HepG2 (cell line): ENCODE data around the gene PTPN5. TPM values are rescaled to one million over a fixed set of nuclear protein-coding genes. Genes with fewer than 3 reads are reported as not detected.

Experiments used
- CAMTA2 ChIP-seq: sonication (generic); formaldehyde crosslinking; IDR thresholded peaks from 2 replicates; pipeline ENCODE4 v1.4.0; 2020; ENCODE audit warnings: mild to moderate bottlenecking, missing genetic modification reagents, borderline replicate concordance
- CBX5 ChIP-seq: sonication (generic); formaldehyde crosslinking; IDR thresholded peaks from 2 replicates; pipeline ENCODE4 v1.4.0; 2020; ENCODE audit warnings: missing genetic modification reagents, borderline replicate concordance
- EEA1 ChIP-seq: sonication (generic); formaldehyde crosslinking; IDR thresholded peaks from 2 replicates; pipeline ENCODE4 v1.5.1; 2020; ENCODE audit warnings: mild to moderate bottlenecking, missing genetic modification reagents, borderline replicate concordance
- ELF3 ChIP-seq: IDR thresholded peaks from 2 replicates; pipeline ENCODE4 v1.6.1; 2016; ENCODE audit warnings: missing genetic modification reagents, missing compliant biosample characterization
- ETV5 ChIP-seq: IDR thresholded peaks from 2 replicates; pipeline ENCODE4 v1.6.1; 2018; ENCODE audit warnings: missing biosample characterization, missing genetic modification reagents, inconsistent platforms, borderline replicate concordance
- FOXA3 ChIP-seq: IDR thresholded peaks from 2 replicates; pipeline ENCODE4 v1.6.1; 2016; ENCODE audit warnings: missing genetic modification reagents, missing compliant biosample characterization
- GABPA ChIP-seq, 2 experiments: IDR thresholded peaks; 2 replicates each; pipeline ENCODE4 v1.6.1; 2011 to 2016; ENCODE audit warnings: low read depth in 2 of 2, low read length in 1 of 2, missing biosample characterization in 1 of 2, missing genetic modification characterization in 1 of 2
- GLI4 ChIP-seq: sonication (generic); formaldehyde crosslinking; IDR thresholded peaks from 2 replicates; pipeline ENCODE4 v1.5.1; 2020; ENCODE audit warnings: missing genetic modification reagents, mild to moderate bottlenecking, moderate library complexity, borderline replicate concordance
- SAP130 ChIP-seq: IDR thresholded peaks from 2 replicates; pipeline ENCODE4 v1.6.1; 2016; ENCODE audit warnings: low read depth
- SRSF9 ChIP-seq: fragments of 200-400 bp; formaldehyde crosslinking; IDR thresholded peaks from 2 replicates; pipeline ENCODE4 v1.6.1; 2018; ENCODE audit warnings: borderline replicate concordance, mild to moderate bottlenecking, low read depth, low read length; ENCODE audit not compliant: insufficient read depth, poor library complexity, severe bottlenecking
- TEAD3 ChIP-seq: optimal IDR thresholded peaks from 2 replicates; pipeline ENCODE3; 2016; ENCODE audit warnings: borderline replicate concordance
- U2AF1 ChIP-seq: fragments of 200-400 bp; formaldehyde crosslinking; optimal IDR thresholded peaks from 2 replicates; pipeline ENCODE3; 2017; ENCODE audit warnings: mild to moderate bottlenecking, low read depth, low read length
- polyA plus RNA-seq, 8 experiments: library from polyadenylated mRNA; depleted of rRNA in 3 of 8; stranded (reverse) in 7 of 8; unstranded in 1 of 8; fragments of >200 nt; fragmentation: Illumina TruSeq in 4 of 8; extraction: Trizol in 4 of 8; gene quantifications; 2 replicates each; pipeline versions ENCODE4 v1.2.1 to v1.2.3, GENCODE V29; 2011 to 2016; ENCODE audit warnings: low read depth in 4 of 8, missing spikeins in 1 of 8, mixed read lengths in 1 of 8; ENCODE audit not compliant: insufficient read depth in 1 of 8
- total RNA-seq, 5 experiments: library from RNA; depleted of rRNA; stranded (reverse); fragments of >200 nt; fragmentation: Illumina TruSeq; extraction: Trizol; gene quantifications; 2 replicates each; pipeline ENCODE4 v1.2.3, GENCODE V29; 2016; ENCODE audit warnings: low read depth in 1 of 5
- TF ChIP-seq, protein P1 (sequence below): sonication (generic); formaldehyde crosslinking; IDR thresholded peaks from 2 replicates; pipeline ENCODE4 v1.4.0; 2020; ENCODE audit warnings: missing genetic modification reagents
- TF ChIP-seq, protein P2 (sequence below): sonication (generic); formaldehyde crosslinking; IDR thresholded peaks from 2 replicates; pipeline ENCODE4 v1.8.0; 2022; ENCODE audit warnings: missing genetic modification reagents, low read depth, mild to moderate bottlenecking, borderline replicate concordance
- TF ChIP-seq, protein P3 (sequence below): sonication (generic); formaldehyde crosslinking; IDR thresholded peaks from 2 replicates; pipeline ENCODE4 v1.5.1; 2020; ENCODE audit warnings: mild to moderate bottlenecking, missing genetic modification reagents, moderate library complexity
- TF ChIP-seq, protein P4 (sequence below): sonication (generic); formaldehyde crosslinking; IDR thresholded peaks from 2 replicates; pipeline ENCODE4 v1.8.0; 2022; ENCODE audit warnings: mild to moderate bottlenecking, missing genetic modification reagents, moderate library complexity
- TF ChIP-seq, protein P5 (sequence below): sonication (generic); formaldehyde crosslinking; IDR thresholded peaks from 2 replicates; pipeline ENCODE4 v1.5.0; 2020; ENCODE audit warnings: mild to moderate bottlenecking, missing genetic modification reagents

Gene PTPN5
- total and polyA plus RNA-seq, 2 of the 13 experiments (the other 11 are each of a cell fraction or from before 2014, with no cell fraction given) = not detected

DNA sequence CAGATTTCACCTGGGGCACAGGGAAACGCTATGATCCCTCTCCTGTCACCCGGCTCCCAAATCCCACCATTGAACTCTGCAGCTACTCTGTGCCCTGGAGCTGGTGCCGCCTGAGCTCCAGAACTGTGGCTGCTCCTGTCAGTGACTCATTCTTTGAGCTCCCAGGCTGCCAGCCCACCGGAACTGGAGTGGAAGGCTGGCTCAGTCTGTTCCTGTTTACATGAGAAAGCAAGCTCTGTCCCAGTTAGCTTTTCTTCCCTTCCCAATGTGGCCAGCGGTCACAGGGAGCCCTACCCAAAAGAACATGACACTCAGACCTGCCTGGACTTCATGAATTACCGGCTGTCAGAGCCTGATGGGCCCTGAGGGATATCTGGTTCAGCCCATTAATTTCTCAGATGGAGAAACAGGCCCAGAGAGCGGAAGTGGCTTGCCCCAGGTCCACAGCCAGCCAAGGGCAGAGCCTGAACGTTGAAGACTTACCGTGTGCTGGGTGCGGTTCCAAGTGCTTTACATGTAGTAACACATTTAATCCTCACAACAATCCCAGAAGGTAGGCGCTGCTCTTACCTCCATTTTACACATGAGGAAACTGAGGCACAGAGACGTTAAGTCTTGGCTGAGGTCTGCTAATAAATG is 41.8 kb downstream of the PTPN5 start (continued):
- TF ChIP-seq, protein P1, sequence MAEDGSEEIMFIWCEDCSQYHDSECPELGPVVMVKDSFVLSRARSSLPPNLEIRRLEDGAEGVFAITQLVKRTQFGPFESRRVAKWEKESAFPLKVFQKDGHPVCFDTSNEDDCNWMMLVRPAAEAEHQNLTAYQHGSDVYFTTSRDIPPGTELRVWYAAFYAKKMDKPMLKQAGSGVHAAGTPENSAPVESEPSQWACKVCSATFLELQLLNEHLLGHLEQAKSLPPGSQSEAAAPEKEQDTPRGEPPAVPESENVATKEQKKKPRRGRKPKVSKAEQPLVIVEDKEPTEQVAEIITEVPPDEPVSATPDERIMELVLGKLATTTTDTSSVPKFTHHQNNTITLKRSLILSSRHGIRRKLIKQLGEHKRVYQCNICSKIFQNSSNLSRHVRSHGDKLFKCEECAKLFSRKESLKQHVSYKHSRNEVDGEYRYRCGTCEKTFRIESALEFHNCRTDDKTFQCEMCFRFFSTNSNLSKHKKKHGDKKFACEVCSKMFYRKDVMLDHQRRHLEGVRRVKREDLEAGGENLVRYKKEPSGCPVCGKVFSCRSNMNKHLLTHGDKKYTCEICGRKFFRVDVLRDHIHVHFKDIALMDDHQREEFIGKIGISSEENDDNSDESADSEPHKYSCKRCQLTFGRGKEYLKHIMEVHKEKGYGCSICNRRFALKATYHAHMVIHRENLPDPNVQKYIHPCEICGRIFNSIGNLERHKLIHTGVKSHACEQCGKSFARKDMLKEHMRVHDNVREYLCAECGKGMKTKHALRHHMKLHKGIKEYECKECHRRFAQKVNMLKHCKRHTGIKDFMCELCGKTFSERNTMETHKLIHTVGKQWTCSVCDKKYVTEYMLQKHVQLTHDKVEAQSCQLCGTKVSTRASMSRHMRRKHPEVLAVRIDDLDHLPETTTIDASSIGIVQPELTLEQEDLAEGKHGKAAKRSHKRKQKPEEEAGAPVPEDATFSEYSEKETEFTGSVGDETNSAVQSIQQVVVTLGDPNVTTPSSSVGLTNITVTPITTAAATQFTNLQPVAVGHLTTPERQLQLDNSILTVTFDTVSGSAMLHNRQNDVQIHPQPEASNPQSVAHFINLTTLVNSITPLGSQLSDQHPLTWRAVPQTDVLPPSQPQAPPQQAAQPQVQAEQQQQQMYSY (CRISPR knock-in tag) = no peak
- TF ChIP-seq, protein P2, sequence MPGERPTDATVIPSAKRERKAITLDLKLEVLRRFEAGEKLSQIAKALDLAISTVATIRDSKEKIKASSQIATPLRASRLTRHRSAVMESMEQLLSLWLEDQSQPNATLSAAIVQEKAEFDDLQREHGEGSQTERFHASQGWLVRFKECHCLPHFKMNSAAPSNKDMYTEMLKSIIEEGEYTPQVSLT (CRISPR knock-in tag) = no peak
- TF ChIP-seq, protein P3, sequence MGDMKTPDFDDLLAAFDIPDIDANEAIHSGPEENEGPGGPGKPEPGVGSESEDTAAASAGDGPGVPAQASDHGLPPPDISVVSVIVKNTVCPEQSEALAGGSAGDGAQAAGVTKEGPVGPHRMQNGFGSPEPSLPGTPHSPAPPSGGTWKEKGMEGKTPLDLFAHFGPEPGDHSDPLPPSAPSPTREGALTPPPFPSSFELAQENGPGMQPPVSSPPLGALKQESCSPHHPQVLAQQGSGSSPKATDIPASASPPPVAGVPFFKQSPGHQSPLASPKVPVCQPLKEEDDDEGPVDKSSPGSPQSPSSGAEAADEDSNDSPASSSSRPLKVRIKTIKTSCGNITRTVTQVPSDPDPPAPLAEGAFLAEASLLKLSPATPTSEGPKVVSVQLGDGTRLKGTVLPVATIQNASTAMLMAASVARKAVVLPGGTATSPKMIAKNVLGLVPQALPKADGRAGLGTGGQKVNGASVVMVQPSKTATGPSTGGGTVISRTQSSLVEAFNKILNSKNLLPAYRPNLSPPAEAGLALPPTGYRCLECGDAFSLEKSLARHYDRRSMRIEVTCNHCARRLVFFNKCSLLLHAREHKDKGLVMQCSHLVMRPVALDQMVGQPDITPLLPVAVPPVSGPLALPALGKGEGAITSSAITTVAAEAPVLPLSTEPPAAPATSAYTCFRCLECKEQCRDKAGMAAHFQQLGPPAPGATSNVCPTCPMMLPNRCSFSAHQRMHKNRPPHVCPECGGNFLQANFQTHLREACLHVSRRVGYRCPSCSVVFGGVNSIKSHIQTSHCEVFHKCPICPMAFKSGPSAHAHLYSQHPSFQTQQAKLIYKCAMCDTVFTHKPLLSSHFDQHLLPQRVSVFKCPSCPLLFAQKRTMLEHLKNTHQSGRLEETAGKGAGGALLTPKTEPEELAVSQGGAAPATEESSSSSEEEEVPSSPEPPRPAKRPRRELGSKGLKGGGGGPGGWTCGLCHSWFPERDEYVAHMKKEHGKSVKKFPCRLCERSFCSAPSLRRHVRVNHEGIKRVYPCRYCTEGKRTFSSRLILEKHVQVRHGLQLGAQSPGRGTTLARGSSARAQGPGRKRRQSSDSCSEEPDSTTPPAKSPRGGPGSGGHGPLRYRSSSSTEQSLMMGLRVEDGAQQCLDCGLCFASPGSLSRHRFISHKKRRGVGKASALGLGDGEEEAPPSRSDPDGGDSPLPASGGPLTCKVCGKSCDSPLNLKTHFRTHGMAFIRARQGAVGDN (CRISPR knock-in tag) = peak; percentile 27; the same call in 1 of the 2 replicates
- TF ChIP-seq CBX5 = no peak
- TF ChIP-seq U2AF1 = no peak
- TF ChIP-seq ELF3 = 0 out of 2 replicates have a peak, but pooled peaks have one; percentile 38
- TF ChIP-seq, protein P4, sequence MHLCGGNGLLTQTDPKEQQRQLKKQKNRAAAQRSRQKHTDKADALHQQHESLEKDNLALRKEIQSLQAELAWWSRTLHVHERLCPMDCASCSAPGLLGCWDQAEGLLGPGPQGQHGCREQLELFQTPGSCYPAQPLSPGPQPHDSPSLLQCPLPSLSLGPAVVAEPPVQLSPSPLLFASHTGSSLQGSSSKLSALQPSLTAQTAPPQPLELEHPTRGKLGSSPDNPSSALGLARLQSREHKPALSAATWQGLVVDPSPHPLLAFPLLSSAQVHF (CRISPR knock-in tag) = no peak
- TF ChIP-seq, protein P5, sequence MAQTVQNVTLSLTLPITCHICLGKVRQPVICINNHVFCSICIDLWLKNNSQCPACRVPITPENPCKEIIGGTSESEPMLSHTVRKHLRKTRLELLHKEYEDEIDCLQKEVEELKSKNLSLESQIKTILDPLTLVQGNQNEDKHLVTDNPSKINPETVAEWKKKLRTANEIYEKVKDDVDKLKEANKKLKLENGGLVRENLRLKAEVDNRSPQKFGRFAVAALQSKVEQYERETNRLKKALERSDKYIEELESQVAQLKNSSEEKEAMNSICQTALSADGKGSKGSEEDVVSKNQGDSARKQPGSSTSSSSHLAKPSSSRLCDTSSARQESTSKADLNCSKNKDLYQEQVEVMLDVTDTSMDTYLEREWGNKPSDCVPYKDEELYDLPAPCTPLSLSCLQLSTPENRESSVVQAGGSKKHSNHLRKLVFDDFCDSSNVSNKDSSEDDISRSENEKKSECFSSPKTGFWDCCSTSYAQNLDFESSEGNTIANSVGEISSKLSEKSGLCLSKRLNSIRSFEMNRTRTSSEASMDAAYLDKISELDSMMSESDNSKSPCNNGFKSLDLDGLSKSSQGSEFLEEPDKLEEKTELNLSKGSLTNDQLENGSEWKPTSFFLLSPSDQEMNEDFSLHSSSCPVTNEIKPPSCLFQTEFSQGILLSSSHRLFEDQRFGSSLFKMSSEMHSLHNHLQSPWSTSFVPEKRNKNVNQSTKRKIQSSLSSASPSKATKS = no peak
- no peak for TF ChIP-seq TEAD3 (CRISPR knock-in tag)
- peak; percentile 35; the same call in 1 of the 2 replicates for TF ChIP-seq SAP130 (CRISPR knock-in tag)
- no peak for TF ChIP-seq GLI4 (CRISPR knock-in tag)
- TF ChIP-seq EEA1 = no peak
- no peak for TF ChIP-seq CAMTA2
- TF ChIP-seq GABPA (IDR thresholded peaks at IDR 0.05; ENCODE audit: low read depth, low read length) = peak; percentile 32; the same call in 1 of the 2 replicates
- TF ChIP-seq GABPA (CRISPR knock-in tag; IDR thresholded peaks at IDR 0.05; ENCODE audit: low read depth) = peak; percentile 88
- peak; percentile 56 for TF ChIP-seq FOXA3 (CRISPR knock-in tag)
- TF ChIP-seq SRSF9 = no peak
- peak; percentile 83; the same call in 1 of the 2 replicates for TF ChIP-seq ETV5
